ENCODE data around the gene EVI5.

The EVI5 gene

DNA sequence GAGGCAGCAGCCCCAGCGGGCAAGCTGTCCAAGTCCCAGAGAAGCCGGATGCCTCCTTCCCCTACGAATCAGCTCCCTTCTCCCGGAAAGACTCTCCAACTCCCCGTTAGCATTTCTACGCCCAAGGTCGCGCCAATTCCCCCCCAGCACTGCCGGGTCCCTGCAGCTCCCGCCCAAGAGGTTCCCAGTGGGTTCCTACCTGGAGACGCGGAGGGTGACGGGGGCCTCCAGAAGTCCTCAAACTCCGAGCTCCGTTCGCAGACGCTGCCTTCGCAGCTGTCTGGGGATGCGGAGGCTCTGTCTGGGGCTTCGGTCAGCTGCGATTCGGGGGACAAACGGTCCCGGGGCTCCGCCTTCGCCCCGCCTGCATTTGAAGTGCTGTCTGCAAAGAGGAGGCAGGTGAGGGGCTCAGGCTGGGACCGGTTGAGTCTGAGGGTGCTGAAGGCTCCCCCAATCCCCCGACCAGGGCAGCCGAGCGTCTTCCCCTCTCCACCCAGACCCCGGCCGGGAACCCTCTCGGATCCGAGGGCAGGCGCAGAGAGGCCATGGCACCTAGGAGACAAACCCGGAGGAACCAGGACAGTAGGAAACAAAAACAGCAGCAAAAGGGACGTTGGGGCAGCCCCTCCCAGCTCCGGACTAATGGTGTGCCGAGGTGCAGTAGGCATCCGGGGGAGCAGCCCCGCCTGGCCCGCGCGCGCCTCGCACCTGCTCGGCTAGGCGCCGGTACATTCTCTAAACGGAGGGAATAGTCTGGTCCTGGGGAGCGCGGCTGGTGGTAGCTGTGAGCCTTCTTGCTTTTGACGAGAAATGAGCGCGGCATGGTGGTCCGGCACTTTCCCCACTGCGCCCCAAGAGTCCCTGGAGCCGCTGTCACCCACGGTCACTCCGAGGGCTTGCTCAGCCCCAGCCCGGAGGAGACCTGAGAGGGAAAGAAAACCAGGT lies 302.0 kb downstream of the EVI5 start:
- H3K4me3 ChIP-seq (ENCODE audit: severe bottlenecking), result no peak overlapping the region
- H3K36me3 ChIP-seq (ENCODE audit: low read depth), result no peaks in the 10 kb centered on the region
- TF ChIP-seq, protein P1, sequence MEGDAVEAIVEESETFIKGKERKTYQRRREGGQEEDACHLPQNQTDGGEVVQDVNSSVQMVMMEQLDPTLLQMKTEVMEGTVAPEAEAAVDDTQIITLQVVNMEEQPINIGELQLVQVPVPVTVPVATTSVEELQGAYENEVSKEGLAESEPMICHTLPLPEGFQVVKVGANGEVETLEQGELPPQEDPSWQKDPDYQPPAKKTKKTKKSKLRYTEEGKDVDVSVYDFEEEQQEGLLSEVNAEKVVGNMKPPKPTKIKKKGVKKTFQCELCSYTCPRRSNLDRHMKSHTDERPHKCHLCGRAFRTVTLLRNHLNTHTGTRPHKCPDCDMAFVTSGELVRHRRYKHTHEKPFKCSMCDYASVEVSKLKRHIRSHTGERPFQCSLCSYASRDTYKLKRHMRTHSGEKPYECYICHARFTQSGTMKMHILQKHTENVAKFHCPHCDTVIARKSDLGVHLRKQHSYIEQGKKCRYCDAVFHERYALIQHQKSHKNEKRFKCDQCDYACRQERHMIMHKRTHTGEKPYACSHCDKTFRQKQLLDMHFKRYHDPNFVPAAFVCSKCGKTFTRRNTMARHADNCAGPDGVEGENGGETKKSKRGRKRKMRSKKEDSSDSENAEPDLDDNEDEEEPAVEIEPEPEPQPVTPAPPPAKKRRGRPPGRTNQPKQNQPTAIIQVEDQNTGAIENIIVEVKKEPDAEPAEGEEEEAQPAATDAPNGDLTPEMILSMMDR (IDR thresholded peaks at IDR 0.05; ENCODE audit: poor library complexity, severe bottlenecking), result no peak
- ATAC-seq (ENCODE audit: low read depth), result peak; percentile 29
- H3K9me3 ChIP-seq (ENCODE audit: severe bottlenecking), result no peaks in the 10 kb centered on the region
- DNase-seq (ENCODE audit: low spot score), result no peak
- no peak overlapping the region for H3K27ac ChIP-seq (ENCODE audit: poor library complexity, severe bottlenecking)
- no peaks in the 10 kb centered on the region for H3K4me1 ChIP-seq (ENCODE audit: insufficient read depth, poor library complexity, severe bottlenecking)
- H3K27me3 ChIP-seq (ENCODE audit: insufficient read depth, poor library complexity, severe bottlenecking), result peaks cover 92% of the 10 kb centered on the region

DNA sequence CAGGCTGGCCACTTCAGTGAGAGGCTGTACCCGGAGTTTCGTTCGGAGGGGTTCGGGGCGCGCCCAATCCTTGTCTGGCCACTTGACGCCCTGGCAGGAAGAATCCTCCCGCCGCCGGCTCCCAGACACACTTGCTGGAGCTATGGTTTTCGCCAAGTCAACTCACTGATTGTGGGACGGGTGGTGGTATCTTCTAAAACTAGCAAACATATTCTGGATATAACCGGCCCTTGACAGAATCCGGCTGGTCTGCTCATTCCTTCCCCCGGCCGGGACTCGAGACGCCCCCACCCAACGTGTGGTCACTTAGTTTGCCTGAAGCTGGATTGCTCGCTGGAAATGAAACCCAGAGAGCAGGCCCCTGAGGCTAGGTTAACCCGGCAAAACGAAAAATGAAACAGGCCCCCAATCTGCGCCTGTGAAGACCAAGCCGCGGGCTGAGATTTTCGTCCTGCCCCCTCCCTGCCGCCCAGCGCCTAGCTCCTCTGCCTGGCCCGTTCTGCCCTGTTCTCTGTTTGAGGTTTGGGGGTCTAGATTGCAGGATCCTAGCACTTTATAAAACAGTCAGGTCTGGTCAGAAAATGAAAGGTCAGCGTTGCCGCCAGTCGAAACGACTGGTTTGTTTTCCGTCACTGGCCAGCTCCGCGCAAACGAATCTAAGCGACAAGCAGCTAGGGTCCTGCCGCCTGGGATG lies 302.8 kb downstream of the EVI5 start:
- Histone ChIP-seq H3K27me3 (ENCODE audit: insufficient read depth, poor library complexity, severe bottlenecking) (peaks cover 86% of the 10 kb centered on the region), H3K27ac (ENCODE audit: poor library complexity, severe bottlenecking) (no peak overlapping the region), H3K4me1 (ENCODE audit: insufficient read depth, poor library complexity, severe bottlenecking) (no peaks in the 10 kb centered on the region), H3K4me3 (ENCODE audit: severe bottlenecking) (no peak overlapping the region), H3K9me3 (ENCODE audit: severe bottlenecking) (no peaks in the 10 kb centered on the region), H3K36me3 (ENCODE audit: low read depth) (no peaks in the 10 kb centered on the region)
- no peak for ATAC-seq (ENCODE audit: low read depth)
- no peak for DNase-seq (ENCODE audit: low spot score)
- TF ChIP-seq, protein P1 (IDR thresholded peaks at IDR 0.05; ENCODE audit: poor library complexity, severe bottlenecking), result no peak

DNA sequence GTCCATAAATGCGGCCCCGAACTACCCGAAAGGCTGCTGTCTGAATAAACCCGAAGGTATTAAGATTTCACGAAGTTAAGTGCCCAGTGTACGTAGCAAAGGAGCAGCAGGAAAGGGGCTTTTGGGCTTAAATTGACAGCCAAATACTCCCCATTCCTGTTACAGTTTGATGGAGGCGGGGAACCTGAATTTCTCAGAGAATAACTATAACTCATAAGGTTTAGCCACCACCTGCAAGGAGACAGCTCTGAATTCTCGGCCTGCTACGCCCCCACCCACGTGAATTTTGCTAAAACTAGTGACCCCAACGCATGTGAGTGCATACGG lies 303.3 kb downstream of the EVI5 start:
- H3K27ac ChIP-seq (ENCODE audit: poor library complexity, severe bottlenecking), result no peak overlapping the region
- TF ChIP-seq, protein P1 (IDR thresholded peaks at IDR 0.05; ENCODE audit: poor library complexity, severe bottlenecking), result no peak
- DNase-seq (ENCODE audit: low spot score) (no peak), ATAC-seq (ENCODE audit: low read depth) (no peak)
- no peaks in the 10 kb centered on the region for H3K9me3 ChIP-seq (ENCODE audit: severe bottlenecking)
- H3K36me3 ChIP-seq (ENCODE audit: low read depth), result no peaks in the 10 kb centered on the region
- H3K4me3 ChIP-seq (ENCODE audit: severe bottlenecking), result no peak overlapping the region
- peaks cover 80% of the 10 kb centered on the region for H3K27me3 ChIP-seq (ENCODE audit: insufficient read depth, poor library complexity, severe bottlenecking)
- H3K4me1 ChIP-seq (ENCODE audit: insufficient read depth, poor library complexity, severe bottlenecking), result no peaks in the 10 kb centered on the region

DNA sequence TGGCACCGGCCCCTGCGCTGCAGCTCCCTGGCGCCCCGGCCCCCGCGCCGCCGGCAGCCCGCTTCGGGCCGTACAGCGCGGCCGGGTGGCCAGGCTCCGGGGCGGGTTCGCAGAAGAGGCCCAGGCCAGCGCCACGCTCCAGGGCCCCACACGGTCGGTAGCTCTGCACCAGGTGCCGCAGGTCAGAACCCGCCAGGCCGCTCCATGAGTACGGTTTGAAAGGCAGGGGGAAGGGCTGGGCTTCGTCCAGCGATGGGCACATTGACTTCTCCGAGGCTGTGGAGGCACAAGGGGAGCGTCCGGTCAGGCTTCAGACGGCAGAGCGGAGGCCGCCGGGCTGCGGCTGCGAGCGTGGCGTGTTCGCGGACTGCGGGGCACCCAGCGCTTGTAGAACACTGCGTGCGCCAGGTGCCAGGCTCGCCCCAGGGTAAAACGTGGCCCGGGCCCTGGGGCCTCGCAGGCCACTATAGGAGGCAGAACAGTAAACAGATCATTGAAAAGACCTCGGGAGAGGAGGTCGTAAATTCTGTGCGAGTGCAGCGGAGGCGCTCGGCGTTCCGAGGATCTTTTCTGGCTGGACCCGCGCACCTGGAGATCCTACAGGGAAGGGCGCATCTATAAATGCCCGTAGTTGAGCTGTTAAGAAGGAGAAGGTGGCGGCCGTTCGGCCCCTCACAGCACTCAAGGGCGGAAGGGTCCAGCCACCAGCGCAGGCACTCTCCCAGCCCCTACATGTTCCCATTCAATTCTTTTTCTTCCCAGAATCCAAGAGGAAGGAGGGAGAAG lies 303.9 kb downstream of the EVI5 start:
- no peaks in the 10 kb centered on the region for H3K36me3 ChIP-seq (ENCODE audit: low read depth)
- TF ChIP-seq, protein P1 (IDR thresholded peaks at IDR 0.05; ENCODE audit: poor library complexity, severe bottlenecking), result no peak
- DNase-seq (ENCODE audit: low spot score), result no peak
- H3K27me3 ChIP-seq (ENCODE audit: insufficient read depth, poor library complexity, severe bottlenecking), result peaks cover 78% of the 10 kb centered on the region
- no peak overlapping the region for H3K4me3 ChIP-seq (ENCODE audit: severe bottlenecking)
- no peak overlapping the region for H3K27ac ChIP-seq (ENCODE audit: poor library complexity, severe bottlenecking)
- no peak for ATAC-seq (ENCODE audit: low read depth)
- no peaks in the 10 kb centered on the region for H3K9me3 ChIP-seq (ENCODE audit: severe bottlenecking)
- H3K4me1 ChIP-seq (ENCODE audit: insufficient read depth, poor library complexity, severe bottlenecking), result no peaks in the 10 kb centered on the region
